ENCODE results near the gene LRP1B.
"Not testable (repeated sequence)": the region's sequence is repeated elsewhere in the genome, so short reads cannot be mapped to it uniquely, and the experiment has no call there.

Gene LRP1B

DNA sequence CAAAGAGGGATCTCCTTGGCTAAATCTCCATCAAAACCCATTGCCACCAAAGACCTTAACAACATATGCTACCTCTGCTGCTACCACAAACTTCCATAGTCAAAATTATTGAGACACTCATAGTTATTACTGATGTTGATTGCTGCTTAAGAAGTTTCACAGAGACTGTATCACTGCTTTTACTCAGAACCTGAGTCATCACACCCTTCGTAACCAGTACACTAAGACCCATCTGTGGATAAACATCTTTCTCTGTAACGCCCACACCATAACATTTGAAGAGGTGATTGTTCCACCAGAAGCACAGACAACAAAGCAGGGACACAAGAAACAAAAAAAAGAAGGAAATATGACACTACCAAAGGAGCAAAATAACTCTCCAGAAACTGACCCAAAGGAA, 1563.1 kb downstream of the LRP1B start:
- DNase-seq, result no peak

GRCh38 chr2:140565756-140566155, 1565.1 kb downstream of the LRP1B start:
- DNase-seq, result no peak

DNA sequence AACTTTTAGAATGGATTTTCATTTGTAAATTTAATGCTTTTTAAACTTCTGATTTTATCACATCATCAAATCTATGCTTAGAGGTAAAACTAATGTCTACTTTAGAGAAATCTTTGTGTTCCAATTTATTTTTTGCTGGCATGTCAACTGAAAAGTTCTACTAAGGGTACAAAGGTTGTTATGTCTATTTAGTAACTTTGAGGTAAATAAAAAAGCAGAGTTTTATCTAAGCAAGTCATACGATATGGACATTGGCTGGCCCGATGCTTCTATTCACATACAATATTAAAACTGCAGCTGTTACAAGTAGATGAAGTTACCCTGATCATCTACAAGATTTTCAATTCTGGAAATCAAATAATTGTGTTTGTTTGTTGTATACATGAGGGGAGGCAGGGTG, 1575.1 kb downstream of the LRP1B start:
- DNase-seq, result no peak

GRCh38 chr2:140552634-140553033, 1578.2 kb downstream of the LRP1B start:
- DNase-seq, result no peak

DNA sequence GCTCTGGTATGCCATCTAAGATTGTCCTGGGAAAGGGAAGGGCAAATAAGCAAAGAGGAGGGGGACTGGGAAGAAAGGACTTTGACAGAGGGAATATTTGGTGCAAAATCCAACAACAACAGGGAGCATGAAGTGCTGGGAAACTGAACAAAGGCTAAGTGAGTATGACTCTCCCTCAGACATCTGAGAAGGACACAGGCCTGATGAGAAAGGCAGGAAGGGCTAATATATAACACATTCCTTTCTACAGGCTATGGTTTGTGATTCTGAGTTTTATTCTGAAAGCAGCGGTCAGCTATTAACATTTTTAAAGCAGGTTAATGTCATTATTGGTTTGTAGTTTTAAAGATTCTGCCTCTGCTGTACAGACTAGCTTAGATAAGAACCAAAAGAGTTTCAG, 1579.5 kb downstream of the LRP1B start:
- no peak for DNase-seq

GRCh38 chr2:140550821-140551220, 1580.0 kb downstream of the LRP1B start:
- no peak for DNase-seq

DNA sequence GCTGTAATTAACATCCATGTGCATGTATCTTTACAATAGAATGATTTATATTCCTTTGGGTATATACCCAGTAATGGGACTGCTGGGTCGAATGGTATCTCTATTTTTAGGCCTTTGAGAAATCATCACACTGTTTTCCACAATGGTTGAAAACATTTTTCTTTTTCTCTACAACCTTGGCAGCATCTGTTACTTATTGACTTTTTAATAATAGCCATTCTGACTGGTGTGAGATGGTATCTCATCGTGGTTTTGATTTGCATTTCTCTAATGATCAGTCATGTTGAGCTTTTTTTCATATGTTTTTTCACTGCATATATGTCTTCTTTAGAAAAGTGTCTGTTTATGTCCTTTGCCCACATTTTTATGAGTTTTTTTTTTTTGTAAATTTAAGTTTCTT, 1586.0 kb downstream of the LRP1B start:
- DNase-seq, result not testable (repeated sequence)

DNA sequence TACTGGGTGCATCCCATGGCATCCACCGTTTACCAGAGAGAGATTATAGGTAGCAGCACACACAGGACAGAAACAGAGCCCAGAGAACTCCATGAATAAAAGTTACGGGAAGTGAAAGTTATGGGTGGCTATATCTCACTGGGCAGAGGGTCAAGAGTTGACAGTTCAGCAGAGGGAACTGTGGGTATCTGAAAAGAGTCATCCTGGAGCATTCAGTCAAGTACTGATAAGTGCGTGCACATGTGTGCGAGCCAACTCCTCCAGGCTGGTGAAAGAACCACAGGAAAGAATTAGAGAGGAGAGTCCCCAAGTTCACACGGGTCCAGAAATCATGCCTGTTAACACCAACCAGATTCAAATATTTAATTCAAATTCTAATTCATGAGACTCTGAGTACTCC, 1588.2 kb downstream of the LRP1B start:
- DNase-seq, result no peak

- DNase-seq, result no peak
Observed at GRCh38 chr2:140539242-140539875, 1591.5 kb downstream of the LRP1B start.

- DNase-seq, result no peak
Observed at GRCh38 chr2:140529706-140530105, 1601.1 kb downstream of the LRP1B start.

DNA sequence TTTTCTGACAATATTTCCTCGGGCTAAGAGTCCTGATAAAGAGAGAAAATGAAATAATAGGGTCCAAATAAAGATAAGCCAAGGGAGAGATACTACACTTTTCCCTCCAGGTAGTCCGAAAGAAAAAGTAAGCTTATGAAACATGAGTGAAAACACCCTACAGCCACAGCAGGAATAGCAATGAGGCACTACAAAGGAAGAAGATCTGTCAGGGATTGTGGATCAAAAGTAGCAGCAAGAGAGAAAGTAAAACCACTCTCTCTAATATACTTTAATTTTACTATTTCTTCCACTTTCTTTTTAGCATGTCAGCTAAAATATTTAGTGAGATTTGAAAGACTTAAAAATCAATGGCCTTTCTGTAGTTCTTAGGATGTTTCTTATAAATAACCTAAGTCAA, 1601.8 kb downstream of the LRP1B start:
- no peak for DNase-seq

DNA sequence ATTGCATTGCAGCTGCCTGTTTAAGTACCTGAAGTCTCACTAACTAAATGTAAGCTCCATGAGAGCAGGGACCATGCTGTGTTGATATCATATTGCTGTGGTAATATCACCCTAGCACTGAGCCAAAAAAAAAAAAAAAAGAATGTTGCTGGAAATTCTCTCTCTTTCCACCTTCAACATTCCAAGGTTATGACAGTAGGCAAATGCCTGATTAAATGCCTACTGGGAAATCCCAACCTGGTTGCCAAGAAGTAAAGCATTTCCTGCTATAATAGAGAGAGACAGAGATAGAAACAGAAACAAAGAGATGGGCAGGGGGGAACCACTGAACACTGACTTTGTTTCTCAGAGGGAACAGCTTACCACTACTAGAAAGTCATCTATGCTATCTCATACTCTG, 1604.2 kb downstream of the LRP1B start:
- DNase-seq, result no peak

GRCh38 chr2:140512106-140512505, 1618.7 kb downstream of the LRP1B start:
- no peak for DNase-seq

DNA sequence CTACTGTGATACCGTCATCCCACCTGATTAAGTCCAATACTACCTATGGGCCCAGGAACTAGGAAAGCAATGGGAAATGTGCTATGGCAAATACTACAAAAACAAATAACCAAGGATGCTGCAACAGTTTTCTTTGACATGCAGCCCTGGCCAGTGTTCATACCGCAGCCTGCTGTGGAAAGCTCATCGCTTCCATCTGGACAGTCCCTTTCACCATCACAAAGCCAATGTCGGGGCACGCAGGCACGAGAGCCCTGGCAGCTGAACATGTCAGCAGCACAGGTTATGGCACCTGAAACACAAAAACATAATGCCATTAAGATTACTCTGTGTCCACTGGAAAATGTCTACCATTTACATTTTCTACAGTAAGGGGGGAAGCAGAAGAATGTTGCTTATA, 1621.1 kb downstream of the LRP1B start:
- no peak for DNase-seq

DNA sequence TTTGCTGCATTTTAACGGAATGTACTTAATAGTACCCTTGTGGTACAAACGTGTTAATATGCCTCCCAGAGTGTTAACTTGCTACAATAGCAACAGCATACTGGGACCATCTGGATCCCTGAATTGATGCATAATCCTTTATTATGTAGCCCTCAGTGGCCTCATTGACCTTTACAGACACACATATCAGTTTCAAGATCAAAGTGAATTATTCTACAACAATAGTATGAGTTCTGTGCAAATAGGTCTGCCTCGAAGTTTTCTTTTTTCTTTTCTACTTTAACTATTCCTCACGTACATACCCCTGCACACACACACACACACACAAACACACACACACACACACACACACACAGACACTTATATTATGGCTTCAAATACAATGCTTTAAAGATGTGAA, 1622.1 kb downstream of the LRP1B start:
- no peak for DNase-seq

DNA sequence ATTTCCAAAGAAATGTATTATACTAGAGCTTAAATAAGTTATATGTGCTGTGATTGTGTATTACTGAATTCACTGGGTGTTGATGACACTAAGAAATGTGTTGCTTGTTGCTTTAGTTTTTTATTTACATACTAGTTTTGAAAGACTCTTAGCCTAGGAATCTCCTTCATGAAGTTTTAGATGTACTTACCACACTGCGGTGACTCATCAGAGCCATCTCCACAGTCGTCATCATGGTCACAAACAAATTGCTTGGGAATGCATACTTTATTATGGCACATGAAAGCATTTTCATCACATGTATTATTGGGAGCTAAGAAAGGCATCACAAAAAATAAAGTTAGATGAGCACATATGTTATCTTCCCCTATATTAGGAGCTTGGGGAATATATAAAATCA, 1624.2 kb downstream of the LRP1B start:
- no peak for DNase-seq

- DNase-seq, result no peak
Observed at GRCh38 chr2:140504601-140505000, 1626.2 kb downstream of the LRP1B start.

DNA sequence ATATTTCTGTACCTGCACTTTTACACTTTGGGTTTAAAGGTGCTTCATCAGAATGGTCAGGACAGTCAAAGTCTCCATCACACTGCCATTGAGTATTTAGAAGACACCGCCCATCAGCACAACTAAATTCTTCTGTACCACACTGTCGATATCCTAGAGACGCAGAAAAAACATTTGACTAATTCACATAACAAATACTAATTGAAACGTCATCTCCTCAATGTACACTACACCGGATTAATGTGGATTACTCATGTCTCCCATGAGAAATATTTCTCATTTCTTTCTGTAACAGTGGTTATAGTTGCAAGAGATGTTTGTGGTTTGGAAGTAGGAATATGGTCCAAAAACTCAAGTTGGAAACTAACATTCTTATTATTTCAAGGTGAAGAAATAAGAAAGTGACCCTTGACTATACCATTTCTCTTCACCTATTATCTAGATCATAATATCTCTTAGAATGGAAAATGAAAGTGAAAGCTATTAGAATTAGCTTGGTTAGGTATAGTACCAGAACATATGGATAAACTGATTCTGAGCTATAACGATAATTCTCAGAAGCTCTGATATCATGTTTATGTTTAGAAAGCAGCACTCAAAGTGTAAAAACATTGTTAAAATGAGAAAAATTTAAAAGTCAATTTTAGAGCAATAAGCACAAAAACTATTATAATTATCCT, 1627.7 kb downstream of the LRP1B start:
- peak; percentile 28 for DNase-seq

DNA sequence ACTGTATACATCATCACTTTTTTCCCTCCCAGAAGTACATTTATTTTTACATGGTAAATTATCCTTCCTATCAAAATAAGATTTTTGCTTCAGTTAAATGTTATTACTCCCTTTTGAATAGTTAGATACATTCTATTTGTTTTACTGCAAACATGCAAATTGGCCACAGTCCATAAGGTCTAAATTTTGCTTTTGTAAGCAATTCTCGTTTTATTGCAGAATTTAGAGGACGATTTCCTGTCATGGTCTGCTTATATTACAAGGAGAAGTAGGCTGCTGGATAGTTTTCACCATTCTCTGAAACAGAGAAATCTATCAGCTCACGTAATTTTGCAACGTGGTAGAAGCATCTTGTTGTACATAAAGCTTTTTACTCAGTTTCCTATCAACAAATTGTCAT, 1632.5 kb downstream of the LRP1B start:
- no peak for DNase-seq

GRCh38 chr2:140496714-140497113, 1634.1 kb downstream of the LRP1B start:
- DNase-seq, result no peak

GRCh38 chr2:140491876-140492275, 1638.9 kb downstream of the LRP1B start:
- no peak for DNase-seq

GRCh38 chr2:140489193-140489592, 1641.6 kb downstream of the LRP1B start:
- DNase-seq, result no peak

DNA sequence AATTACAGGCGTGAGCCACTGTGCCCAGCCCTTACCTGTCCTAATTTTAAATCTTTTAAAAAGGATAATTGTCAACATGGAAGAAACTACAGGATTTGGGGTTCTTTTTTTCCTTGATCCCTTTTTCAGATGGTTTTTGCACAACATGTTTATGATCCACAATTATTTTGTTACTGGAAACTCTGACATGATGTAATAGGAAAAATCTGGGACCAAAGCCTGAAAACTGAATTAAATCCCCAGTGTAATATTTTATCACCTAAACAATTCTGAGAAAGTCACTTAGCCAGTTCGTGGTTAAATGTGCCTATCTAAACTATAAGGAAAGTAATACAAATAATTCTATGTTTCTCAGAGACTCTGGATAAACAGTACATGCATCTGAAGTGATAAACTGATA, 1649.7 kb downstream of the LRP1B start:
- DNase-seq, result no peak

DNA sequence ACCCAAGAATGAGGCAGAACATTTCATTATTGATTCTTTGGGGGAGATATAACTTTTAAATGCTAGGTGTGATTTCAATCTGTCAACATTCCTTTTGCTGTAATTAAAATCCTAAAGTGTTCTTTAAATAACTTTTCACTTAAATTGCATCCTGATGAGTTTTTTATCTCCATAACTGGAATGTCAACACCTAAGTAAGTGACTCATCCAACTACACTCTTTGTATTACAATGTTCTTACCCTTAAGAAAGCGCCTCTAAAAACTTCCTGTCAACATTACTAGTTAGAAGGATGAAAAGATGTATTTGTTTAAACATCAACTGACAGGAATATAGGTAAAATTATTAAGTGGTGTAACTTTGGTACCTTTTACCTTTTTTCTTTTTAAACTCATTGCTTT, 1657.0 kb downstream of the LRP1B start:
- no peak for DNase-seq

DNA sequence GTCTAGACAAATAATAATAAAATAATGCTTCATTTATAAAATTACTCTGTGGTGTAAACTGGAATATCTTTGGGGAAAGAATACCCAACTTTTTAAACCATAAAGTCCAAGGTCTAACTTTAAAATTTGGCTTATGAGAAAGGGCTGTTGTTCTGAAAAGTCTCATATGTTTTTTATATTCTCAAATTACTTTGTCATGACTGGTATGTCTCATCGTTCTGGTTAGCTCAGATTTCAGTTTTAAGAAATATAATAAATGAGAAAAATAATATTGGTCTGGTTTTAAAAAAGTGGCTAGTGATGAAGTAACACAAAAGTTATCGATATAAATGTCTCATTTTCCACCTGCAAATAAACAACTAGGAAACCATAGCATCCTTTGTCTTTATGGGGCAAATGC, 1658.1 kb downstream of the LRP1B start:
- no peak for DNase-seq

Data from NCI-H2029 treated with DMSO at 0.1 percent for 48 hours (cell line).